Measurements from ENCODE around the gene SCARB1.

DNA sequence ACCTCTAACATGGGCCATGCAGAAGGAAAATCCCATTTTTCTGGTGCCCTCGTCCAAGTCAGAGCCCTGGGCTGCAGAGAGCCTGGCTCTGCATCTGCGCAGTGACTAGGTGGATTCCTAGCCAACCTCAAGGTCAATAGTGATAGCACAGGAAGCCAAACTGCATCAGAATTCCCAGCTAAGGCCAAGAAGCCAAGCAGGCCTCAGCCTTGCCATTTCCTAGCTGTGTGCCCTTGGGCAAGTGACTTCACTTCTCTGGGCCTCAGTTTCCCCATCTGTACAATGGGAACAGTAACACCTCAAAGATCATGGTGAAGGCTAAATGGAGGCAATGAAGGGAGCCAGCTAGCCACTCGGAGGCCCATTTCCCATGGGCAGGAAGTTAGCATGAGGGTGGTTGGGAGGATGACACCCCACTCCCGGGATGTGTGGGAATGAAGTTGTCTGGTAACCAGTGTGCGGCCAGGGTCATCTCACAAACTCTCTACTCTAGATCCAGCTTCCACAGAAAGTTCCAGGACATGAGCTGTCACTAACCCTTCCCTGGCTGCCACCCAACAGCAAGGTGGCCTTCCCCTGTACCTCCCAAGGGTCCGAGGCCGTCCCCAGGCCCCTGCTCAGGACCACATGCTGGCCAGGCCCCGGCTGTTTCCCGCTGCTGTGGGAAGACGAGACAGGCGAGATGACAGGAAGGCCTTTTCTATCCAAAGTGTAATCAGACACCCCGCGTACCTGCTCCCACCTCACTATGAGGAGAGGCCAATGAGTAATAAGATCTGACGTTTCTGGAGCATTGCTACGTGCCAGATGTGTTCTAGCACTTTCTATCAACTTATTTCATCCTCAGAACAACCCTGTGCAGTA, 125.7 kb downstream of the SCARB1 start:
- no peak for TF ChIP-seq EZH2 (IDR thresholded peaks at IDR 0.05; ENCODE audit: borderline replicate concordance)
- TF ChIP-seq, protein P1, sequence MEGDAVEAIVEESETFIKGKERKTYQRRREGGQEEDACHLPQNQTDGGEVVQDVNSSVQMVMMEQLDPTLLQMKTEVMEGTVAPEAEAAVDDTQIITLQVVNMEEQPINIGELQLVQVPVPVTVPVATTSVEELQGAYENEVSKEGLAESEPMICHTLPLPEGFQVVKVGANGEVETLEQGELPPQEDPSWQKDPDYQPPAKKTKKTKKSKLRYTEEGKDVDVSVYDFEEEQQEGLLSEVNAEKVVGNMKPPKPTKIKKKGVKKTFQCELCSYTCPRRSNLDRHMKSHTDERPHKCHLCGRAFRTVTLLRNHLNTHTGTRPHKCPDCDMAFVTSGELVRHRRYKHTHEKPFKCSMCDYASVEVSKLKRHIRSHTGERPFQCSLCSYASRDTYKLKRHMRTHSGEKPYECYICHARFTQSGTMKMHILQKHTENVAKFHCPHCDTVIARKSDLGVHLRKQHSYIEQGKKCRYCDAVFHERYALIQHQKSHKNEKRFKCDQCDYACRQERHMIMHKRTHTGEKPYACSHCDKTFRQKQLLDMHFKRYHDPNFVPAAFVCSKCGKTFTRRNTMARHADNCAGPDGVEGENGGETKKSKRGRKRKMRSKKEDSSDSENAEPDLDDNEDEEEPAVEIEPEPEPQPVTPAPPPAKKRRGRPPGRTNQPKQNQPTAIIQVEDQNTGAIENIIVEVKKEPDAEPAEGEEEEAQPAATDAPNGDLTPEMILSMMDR (IDR thresholded peaks at IDR 0.05; ENCODE audit: poor library complexity) = no peak
